ENCODE results near the gene NAB1.
"Not testable (repeated sequence)": the region's sequence is repeated elsewhere in the genome, so short reads cannot be mapped to it uniquely, and the experiment has no call there.

The NAB1 gene

DNA sequence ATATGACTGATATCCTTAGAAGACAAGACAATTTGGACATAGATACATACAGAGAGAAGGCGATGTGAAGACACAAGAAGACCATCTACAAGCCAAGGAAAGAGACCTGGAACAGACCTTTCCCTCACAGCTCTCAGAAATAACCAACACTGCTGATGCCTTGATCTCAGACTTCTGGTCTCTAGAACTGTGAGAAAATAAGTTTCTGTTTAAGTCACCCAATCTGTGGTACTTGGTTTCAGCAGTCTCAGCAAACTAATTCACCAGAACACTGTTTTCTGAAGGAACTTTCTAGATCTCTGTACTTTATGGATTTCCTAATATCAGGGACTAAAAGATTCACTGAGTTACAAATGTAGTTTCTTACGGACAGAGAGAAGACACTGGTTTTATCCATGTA, 58.8 kb downstream of the NAB1 start:
- H3K9me3 ChIP-seq (ENCODE audit: insufficient read depth, low read length) = no peaks in the 10 kb centered on the region
- no peak overlapping the region for H3K4me2 ChIP-seq (ENCODE audit: low read depth, low read length, poor library complexity, severe bottlenecking)
- TF ChIP-seq, protein P1, sequence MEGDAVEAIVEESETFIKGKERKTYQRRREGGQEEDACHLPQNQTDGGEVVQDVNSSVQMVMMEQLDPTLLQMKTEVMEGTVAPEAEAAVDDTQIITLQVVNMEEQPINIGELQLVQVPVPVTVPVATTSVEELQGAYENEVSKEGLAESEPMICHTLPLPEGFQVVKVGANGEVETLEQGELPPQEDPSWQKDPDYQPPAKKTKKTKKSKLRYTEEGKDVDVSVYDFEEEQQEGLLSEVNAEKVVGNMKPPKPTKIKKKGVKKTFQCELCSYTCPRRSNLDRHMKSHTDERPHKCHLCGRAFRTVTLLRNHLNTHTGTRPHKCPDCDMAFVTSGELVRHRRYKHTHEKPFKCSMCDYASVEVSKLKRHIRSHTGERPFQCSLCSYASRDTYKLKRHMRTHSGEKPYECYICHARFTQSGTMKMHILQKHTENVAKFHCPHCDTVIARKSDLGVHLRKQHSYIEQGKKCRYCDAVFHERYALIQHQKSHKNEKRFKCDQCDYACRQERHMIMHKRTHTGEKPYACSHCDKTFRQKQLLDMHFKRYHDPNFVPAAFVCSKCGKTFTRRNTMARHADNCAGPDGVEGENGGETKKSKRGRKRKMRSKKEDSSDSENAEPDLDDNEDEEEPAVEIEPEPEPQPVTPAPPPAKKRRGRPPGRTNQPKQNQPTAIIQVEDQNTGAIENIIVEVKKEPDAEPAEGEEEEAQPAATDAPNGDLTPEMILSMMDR (IDR thresholded peaks at IDR 0.05; ENCODE audit: insufficient read depth, low read length, poor library complexity, severe bottlenecking) = no peak
- no peak for TF ChIP-seq EZH2phosphoT487 (conservative IDR thresholded peaks at IDR 0.05; ENCODE audit: low read length)
- no peaks in the 10 kb centered on the region for H3K27me3 ChIP-seq (ENCODE audit: low read length)
- H3F3A ChIP-seq (ENCODE audit: insufficient read depth) = no peaks in the 10 kb centered on the region
- no peak overlapping the region for H3K9ac ChIP-seq (ENCODE audit: low read length)
- H3K27ac ChIP-seq (ENCODE audit: low read depth, low read length) = no peak overlapping the region
- H4K20me1 ChIP-seq (ENCODE audit: low read depth, low read length) = no peaks in the 10 kb centered on the region
- no peak overlapping the region for H3K4me3 ChIP-seq (ENCODE audit: insufficient read depth, low read length, poor library complexity, severe bottlenecking)
- no peaks in the 10 kb centered on the region for H3K79me2 ChIP-seq (ENCODE audit: insufficient read depth, low read length)
- no peaks in the 10 kb centered on the region for H3K9me2 ChIP-seq (replicated peaks; ENCODE audit: insufficient read depth, low read length)
- H3K36me3 ChIP-seq (ENCODE audit: low read length) = no peaks in the 10 kb centered on the region
- no peak overlapping the region for H2AFZ ChIP-seq (ENCODE audit: low read depth, low read length, severe bottlenecking)

DNA sequence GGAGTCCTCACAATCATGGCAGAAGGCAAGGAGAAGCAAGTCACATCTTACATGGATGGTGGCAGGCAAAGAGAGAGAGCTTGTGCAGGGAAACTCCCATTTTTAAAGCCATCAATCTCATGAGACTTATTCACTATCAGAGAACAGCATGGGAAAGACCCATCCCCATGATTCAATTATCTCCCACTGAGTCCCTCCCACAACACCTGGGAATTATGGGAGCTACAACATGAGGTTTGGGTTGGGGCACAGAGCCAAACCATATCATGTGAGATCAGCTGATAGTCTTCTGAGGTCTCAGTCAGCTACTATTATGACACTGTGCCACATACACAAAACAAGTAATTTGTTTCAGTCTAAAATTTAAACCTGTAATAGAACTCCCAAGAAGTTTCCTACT, 59.8 kb downstream of the NAB1 start:
- not testable (repeated sequence) for H3K79me2 ChIP-seq (ENCODE audit: insufficient read depth, low read length); H3K27me3 ChIP-seq (ENCODE audit: low read length); H3F3A ChIP-seq (ENCODE audit: insufficient read depth); H3K27ac ChIP-seq (ENCODE audit: low read depth, low read length); H3K9me2 ChIP-seq (replicated peaks; ENCODE audit: insufficient read depth, low read length); H3K9ac ChIP-seq (ENCODE audit: low read length); H2AFZ ChIP-seq (ENCODE audit: low read depth, low read length, severe bottlenecking); H3K36me3 ChIP-seq (ENCODE audit: low read length); H3K9me3 ChIP-seq (ENCODE audit: insufficient read depth, low read length); H3K4me3 ChIP-seq (ENCODE audit: insufficient read depth, low read length, poor library complexity, severe bottlenecking); H3K4me2 ChIP-seq (ENCODE audit: low read depth, low read length, poor library complexity, severe bottlenecking); H4K20me1 ChIP-seq (ENCODE audit: low read depth, low read length)

DNA sequence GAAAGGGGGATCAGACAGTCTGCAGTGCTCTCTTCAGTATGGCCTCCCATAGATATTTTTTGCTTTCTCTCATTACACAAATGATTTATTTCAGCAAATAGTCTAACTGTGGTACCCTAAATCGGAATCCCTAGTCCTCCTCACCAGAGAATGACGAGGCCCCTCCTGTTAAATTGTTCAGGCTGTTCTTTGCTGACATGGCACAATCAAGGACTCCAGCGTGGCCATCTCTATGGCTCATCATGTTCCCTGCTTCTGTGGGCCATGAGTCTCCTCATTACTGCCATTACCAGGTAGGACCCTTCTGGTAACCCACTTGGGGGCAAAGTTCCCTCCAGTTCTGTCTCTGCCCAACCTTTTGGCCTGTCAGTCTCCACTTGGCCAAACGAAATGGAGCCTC, 62.2 kb downstream of the NAB1 start:
- Histone ChIP-seq H3K4me3 (ENCODE audit: insufficient read depth, low read length, poor library complexity, severe bottlenecking) (no peak overlapping the region), H3K9ac (ENCODE audit: low read length) (no peak overlapping the region), H4K20me1 (ENCODE audit: low read depth, low read length) (no peaks in the 10 kb centered on the region), H3K9me2 (replicated peaks; ENCODE audit: insufficient read depth, low read length) (no peaks in the 10 kb centered on the region), H3K27ac (ENCODE audit: low read depth, low read length) (no peak overlapping the region), H3K36me3 (ENCODE audit: low read length) (no peaks in the 10 kb centered on the region), H3K79me2 (ENCODE audit: insufficient read depth, low read length) (no peaks in the 10 kb centered on the region), H3F3A (ENCODE audit: insufficient read depth) (no peaks in the 10 kb centered on the region), H3K4me2 (ENCODE audit: low read depth, low read length, poor library complexity, severe bottlenecking) (no peak overlapping the region), H3K27me3 (ENCODE audit: low read length) (no peaks in the 10 kb centered on the region), H2AFZ (ENCODE audit: low read depth, low read length, severe bottlenecking) (no peak overlapping the region), H3K9me3 (ENCODE audit: insufficient read depth, low read length) (no peaks in the 10 kb centered on the region)
- TF ChIP-seq, protein P1 (IDR thresholded peaks at IDR 0.05; ENCODE audit: insufficient read depth, low read length, poor library complexity, severe bottlenecking) = no peak
- TF ChIP-seq EZH2phosphoT487 (conservative IDR thresholded peaks at IDR 0.05; ENCODE audit: low read length) = no peak

DNA sequence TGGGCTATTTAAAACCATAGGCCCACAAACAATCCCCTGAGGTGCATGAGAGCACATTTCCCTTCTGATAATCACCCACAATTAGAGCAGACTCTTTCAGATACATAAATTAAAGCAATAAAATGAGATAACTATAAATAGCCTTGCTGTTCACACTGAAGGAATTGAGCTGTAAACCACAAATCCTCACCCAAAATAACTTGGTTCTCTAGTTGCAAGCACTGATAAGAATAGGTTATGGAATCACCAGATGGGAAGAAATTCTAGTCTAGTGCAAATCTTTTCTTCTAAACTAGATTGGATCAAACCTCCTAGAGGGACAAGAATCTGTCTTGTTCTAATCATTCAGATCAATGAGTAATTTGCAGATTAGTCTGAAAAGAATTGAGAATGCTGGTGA, 64.6 kb downstream of the NAB1 start:
- Histone ChIP-seq H3K9me2 (replicated peaks; ENCODE audit: insufficient read depth, low read length) (no peaks in the 10 kb centered on the region), H3K9ac (ENCODE audit: low read length) (no peak overlapping the region), H3K4me3 (ENCODE audit: insufficient read depth, low read length, poor library complexity, severe bottlenecking) (no peak overlapping the region), H3K27me3 (ENCODE audit: low read length) (no peaks in the 10 kb centered on the region), H3K79me2 (ENCODE audit: insufficient read depth, low read length) (no peaks in the 10 kb centered on the region), H3K27ac (ENCODE audit: low read depth, low read length) (no peak overlapping the region), H3F3A (ENCODE audit: insufficient read depth) (no peaks in the 10 kb centered on the region), H4K20me1 (ENCODE audit: low read depth, low read length) (no peaks in the 10 kb centered on the region), H3K36me3 (ENCODE audit: low read length) (no peaks in the 10 kb centered on the region), H3K4me2 (ENCODE audit: low read depth, low read length, poor library complexity, severe bottlenecking) (no peak overlapping the region), H2AFZ (ENCODE audit: low read depth, low read length, severe bottlenecking) (no peak overlapping the region), H3K9me3 (ENCODE audit: insufficient read depth, low read length) (no peaks in the 10 kb centered on the region)
- TF ChIP-seq EZH2phosphoT487 (conservative IDR thresholded peaks at IDR 0.05; ENCODE audit: low read length) = no peak
